ENCODE results near the gene AUTS2. TPM values are rescaled to one million over a fixed set of nuclear protein-coding genes. Genes with fewer than 3 reads are reported as not detected.

Gene AUTS2
- total and polyA plus RNA-seq, 2 donors (not counting 1 experiment from before 2014, with no cell fraction given): 0.60 to 9.1 TPM

GRCh38 chr7:69860941-69861622 lies 262.8 kb downstream of the AUTS2 start:
- TF ChIP-seq CTCF (conservative IDR thresholded peaks at IDR 0.05 in 1 of 2, IDR thresholded peaks at IDR 0.05 in 1 of 2; ENCODE audit: low read depth in 1 of 2, low read length in 2 of 2) (no peak), EZH2 (IDR thresholded peaks at IDR 0.05; ENCODE audit: low read length, missing control alignments) (no peak)

GRCh38 chr7:69862413-69863064 lies 264.3 kb downstream of the AUTS2 start:
- no peak overlapping the region for H3K4me2 ChIP-seq (ENCODE audit: extremely low read depth, insufficient read depth, low read length)
- no peaks in the 10 kb centered on the region for H3K9me3 ChIP-seq (ENCODE audit: control insufficient read depth, insufficient read depth, low read depth, low read length)
- H3K36me3 ChIP-seq (ENCODE audit: control insufficient read depth, insufficient read depth, low read length): no peaks in the 10 kb centered on the region
- TF ChIP-seq CTCF (conservative IDR thresholded peaks at IDR 0.05 in 1 of 2, IDR thresholded peaks at IDR 0.05 in 1 of 2; ENCODE audit: low read depth in 1 of 2, low read length in 2 of 2): no peak
- no peak for TF ChIP-seq EZH2 (IDR thresholded peaks at IDR 0.05; ENCODE audit: low read length, missing control alignments)
- H4K20me1 ChIP-seq (ENCODE audit: control insufficient read depth, extremely low read depth, insufficient read depth, low read length): no peaks in the 10 kb centered on the region
- H3K27ac ChIP-seq (ENCODE audit: insufficient read depth, low read length): no peak overlapping the region
- no peak for DNase-seq (ENCODE audit: low read depth in 2 of 2)
- no peaks in the 10 kb centered on the region for H3K27me3 ChIP-seq (ENCODE audit: control insufficient read depth, insufficient read depth, low read length)
- H2AFZ ChIP-seq (ENCODE audit: low read length): no peak overlapping the region
- no peak overlapping the region for H3K9ac ChIP-seq (ENCODE audit: insufficient read depth, low read length)
- no peak overlapping the region for H3K4me3 ChIP-seq (replicated peaks in 1 of 4; ENCODE audit: control extremely low read depth in 1 of 4, insufficient read depth in 1 of 4, low read depth in 3 of 4, low read length in 4 of 4)
- H3K4me1 ChIP-seq (ENCODE audit: control insufficient read depth, extremely low read depth, insufficient read depth, low read length): no peaks in the 10 kb centered on the region
- no peaks in the 10 kb centered on the region for H3K79me2 ChIP-seq (ENCODE audit: control insufficient read depth, insufficient read depth, low read length)

More at GRCh38 chr7:69860941-69861622, 262.8 kb downstream of the AUTS2 start:
- Histone ChIP-seq H3K27ac (ENCODE audit: insufficient read depth, low read length) (no peak overlapping the region), H4K20me1 (ENCODE audit: control insufficient read depth, extremely low read depth, insufficient read depth, low read length) (no peaks in the 10 kb centered on the region), H3K27me3 (ENCODE audit: control insufficient read depth, insufficient read depth, low read length) (no peaks in the 10 kb centered on the region), H3K36me3 (ENCODE audit: control insufficient read depth, insufficient read depth, low read length) (no peaks in the 10 kb centered on the region), H3K9me3 (ENCODE audit: control insufficient read depth, insufficient read depth, low read depth, low read length) (no peaks in the 10 kb centered on the region), H3K79me2 (ENCODE audit: control insufficient read depth, insufficient read depth, low read length) (no peaks in the 10 kb centered on the region), H3K4me2 (ENCODE audit: extremely low read depth, insufficient read depth, low read length) (no peak overlapping the region), H3K4me1 (ENCODE audit: control insufficient read depth, extremely low read depth, insufficient read depth, low read length) (no peaks in the 10 kb centered on the region), H3K4me3 (replicated peaks in 1 of 4; ENCODE audit: control extremely low read depth in 1 of 4, insufficient read depth in 1 of 4, low read depth in 3 of 4, low read length in 4 of 4) (no peak overlapping the region), H3K9ac (ENCODE audit: insufficient read depth, low read length) (no peak overlapping the region), H2AFZ (ENCODE audit: low read length) (no peak overlapping the region)
- no peak for DNase-seq (ENCODE audit: low read depth in 2 of 2)

- DNase-seq (ENCODE audit: low read depth in 2 of 2): no peak
- H3K4me2 ChIP-seq (ENCODE audit: extremely low read depth, insufficient read depth, low read length): no peak overlapping the region
- no peaks in the 10 kb centered on the region for H3K36me3 ChIP-seq (ENCODE audit: control insufficient read depth, insufficient read depth, low read length)
- no peaks in the 10 kb centered on the region for H3K9me3 ChIP-seq (ENCODE audit: control insufficient read depth, insufficient read depth, low read depth, low read length)
- no peak overlapping the region for H3K9ac ChIP-seq (ENCODE audit: insufficient read depth, low read length)
- no peaks in the 10 kb centered on the region for H4K20me1 ChIP-seq (ENCODE audit: control insufficient read depth, extremely low read depth, insufficient read depth, low read length)
- TF ChIP-seq CTCF (conservative IDR thresholded peaks at IDR 0.05 in 1 of 2, IDR thresholded peaks at IDR 0.05 in 1 of 2; ENCODE audit: low read depth in 1 of 2, low read length in 2 of 2) (no peak), EZH2 (IDR thresholded peaks at IDR 0.05; ENCODE audit: low read length, missing control alignments) (no peak)
- no peaks in the 10 kb centered on the region for H3K4me1 ChIP-seq (ENCODE audit: control insufficient read depth, extremely low read depth, insufficient read depth, low read length)
- no peak overlapping the region for H3K4me3 ChIP-seq (replicated peaks in 1 of 4; ENCODE audit: control extremely low read depth in 1 of 4, insufficient read depth in 1 of 4, low read depth in 3 of 4, low read length in 4 of 4)
- H3K27ac ChIP-seq (ENCODE audit: insufficient read depth, low read length): no peak overlapping the region
- H2AFZ ChIP-seq (ENCODE audit: low read length): no peak overlapping the region
- H3K79me2 ChIP-seq (ENCODE audit: control insufficient read depth, insufficient read depth, low read length): no peaks in the 10 kb centered on the region
- H3K27me3 ChIP-seq (ENCODE audit: control insufficient read depth, insufficient read depth, low read length): no peaks in the 10 kb centered on the region
Observed at GRCh38 chr7:69864274-69864673, 266.0 kb downstream of the AUTS2 start.
